ENCODE results near the gene TNRC6B.
"Not testable (repeated sequence)": the region's sequence is repeated elsewhere in the genome, so short reads cannot be mapped to it uniquely, and the experiment has no call there.

TNRC6B gene

GRCh38 chr22:40364431-40364830 lies 186.7 kb downstream of the TNRC6B start:
- DNase-seq (ENCODE audit: low read depth, low spot score), result no peak

- DNase-seq (ENCODE audit: low read depth, low spot score), result no peak
Measured at GRCh38 chr22:40366068-40366467, 188.3 kb downstream of the TNRC6B start.

GRCh38 chr22:40367342-40367741 lies 189.6 kb downstream of the TNRC6B start:
- DNase-seq (ENCODE audit: low read depth, low spot score), result no peak

DNA sequence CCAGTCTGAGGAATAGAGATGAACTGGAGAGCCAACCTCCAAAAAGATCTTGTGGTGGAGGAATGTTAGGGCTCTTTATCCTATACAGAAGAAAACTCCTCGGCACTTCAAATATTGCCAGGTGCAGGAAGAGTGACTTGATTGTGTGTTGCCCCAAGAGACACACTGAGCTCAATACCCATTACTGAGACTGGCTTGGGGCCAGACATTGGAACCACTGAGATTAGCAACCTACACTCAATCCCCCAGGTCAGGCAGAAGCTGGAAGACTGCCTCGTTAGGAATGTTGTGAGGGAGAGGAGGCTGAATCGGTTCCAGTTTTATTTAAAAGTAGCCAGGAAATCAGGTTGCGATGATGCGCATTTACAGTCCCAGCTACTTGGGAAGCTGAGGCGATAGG lies 190.3 kb downstream of the TNRC6B start:
- no peak for DNase-seq (ENCODE audit: low read depth, low spot score)

DNA sequence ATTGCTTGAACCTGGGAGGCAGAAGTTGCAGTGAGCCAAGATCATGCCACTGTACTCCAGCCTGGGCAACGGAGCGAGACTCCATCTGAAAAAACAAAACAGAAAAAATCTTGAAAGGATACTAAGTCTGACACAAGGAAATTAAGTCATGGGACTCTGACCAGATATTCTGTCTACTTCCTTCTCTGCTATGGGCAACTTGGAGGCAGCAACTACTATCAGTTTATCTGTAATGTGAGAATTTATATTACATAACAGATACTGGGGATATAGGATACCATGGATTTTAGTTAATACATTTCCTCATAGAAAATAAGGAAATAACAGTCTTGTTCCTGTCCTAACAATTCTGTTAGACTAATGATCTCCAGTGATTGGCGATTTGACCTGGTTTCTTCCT lies 191.1 kb downstream of the TNRC6B start:
- DNase-seq (ENCODE audit: low read depth, low spot score), result no peak

- no peak for DNase-seq (ENCODE audit: low read depth, low spot score)
Measured at GRCh38 chr22:40374567-40374966, 196.8 kb downstream of the TNRC6B start.

- DNase-seq (ENCODE audit: low read depth, low spot score), result no peak
Measured at GRCh38 chr22:40376149-40376548, 198.4 kb downstream of the TNRC6B start.

DNA sequence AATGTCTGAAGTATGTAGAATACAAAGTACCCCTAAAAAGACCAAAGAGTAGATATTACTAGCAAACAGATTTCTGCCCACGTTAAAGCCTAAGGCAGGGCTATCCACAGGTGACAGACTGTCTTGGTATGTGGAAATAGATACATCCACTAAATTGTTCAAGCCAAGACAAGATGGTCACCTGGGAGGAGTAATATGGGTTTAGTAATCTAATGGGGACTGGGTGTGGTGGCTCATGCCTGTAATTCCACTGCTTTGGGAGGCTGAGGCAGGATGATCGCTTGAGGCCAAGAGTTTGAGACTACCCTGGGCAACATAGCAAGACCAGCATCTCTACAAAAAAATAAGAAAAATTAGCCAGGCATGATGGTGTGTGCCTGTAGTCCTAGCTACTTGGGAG lies 200.2 kb downstream of the TNRC6B start:
- no peak for DNase-seq (ENCODE audit: low read depth, low spot score)

- not testable (repeated sequence) for DNase-seq (ENCODE audit: low read depth, low spot score)
Measured at GRCh38 chr22:40378448-40378847, 200.7 kb downstream of the TNRC6B start.

GRCh38 chr22:40381461-40381860 lies 203.7 kb downstream of the TNRC6B start:
- DNase-seq (ENCODE audit: low read depth, low spot score), result no peak

GRCh38 chr22:40383905-40384304 lies 206.2 kb downstream of the TNRC6B start:
- DNase-seq (ENCODE audit: low read depth, low spot score), result no peak

DNA sequence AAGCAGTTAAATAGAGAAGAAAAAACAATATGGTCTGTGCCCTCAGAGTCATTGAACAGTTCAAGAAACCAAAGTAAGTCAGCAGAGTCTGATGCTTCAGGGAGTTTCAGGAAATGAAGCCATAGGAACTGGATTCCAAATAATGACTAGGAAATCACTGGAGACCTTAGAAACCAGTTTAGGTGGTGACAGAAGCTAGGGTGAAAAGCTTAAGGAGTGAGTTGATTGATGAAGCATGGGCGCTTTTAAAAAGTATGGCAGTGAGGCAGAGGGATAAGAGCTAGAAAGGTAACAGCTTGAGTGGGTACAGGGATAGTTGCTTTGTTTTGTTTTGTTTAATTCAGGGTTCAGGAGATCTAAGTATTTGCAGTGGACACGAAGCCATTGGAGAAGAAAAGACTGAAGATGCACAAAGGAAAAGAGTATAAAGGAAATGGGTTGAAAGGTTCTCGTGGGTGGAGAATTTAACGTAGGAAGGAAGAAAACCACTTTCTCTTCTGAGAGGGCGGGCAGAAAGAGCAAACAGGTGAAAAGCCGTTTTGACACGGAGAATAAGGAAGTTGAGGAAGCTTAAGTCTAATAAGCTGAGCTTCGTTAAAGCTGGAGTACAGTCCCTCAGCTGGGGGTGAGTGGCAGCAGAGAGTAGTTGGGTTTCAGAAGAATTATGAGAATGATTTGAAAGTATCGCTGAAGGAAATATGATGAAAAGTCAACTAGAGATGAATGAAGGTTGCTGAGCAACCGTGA lies 207.5 kb downstream of the TNRC6B start:
- no peak for DNase-seq (ENCODE audit: low read depth, low spot score)

All from activated naive CD8-positive, alpha-beta T cell treated with anti-CD3 and anti-CD28 coated beads, Interleukin-2, amount 50 U/mL, for 16 hours (primary cell).